DND-41 (cell line): ENCODE data around the gene GPR137B.

Source experiments
- ATAC-seq: fragments of 200-7000 bp; cut with Tn5 transposase; 3 replicates; pipeline ENCODE4 v1.9.1; 2021; ENCODE audit warnings: low read depth; ENCODE audit not compliant: insufficient read depth
- DNase-seq: peaks from one replicate; pipeline ENCODE4 v3.0.0-alpha.2; 2020
- H2AFZ ChIP-seq: 2 replicates; pipeline ENCODE4 v1.6.0; 2012; ENCODE audit warnings: low read depth, low read length
- H3K27ac ChIP-seq: 2 replicates; pipeline ENCODE4 v1.5.1; 2012; ENCODE audit warnings: low read length, inconsistent platforms
- H3K27me3 ChIP-seq: fragments of 200-600 bp; sonication (generic); 2 replicates; pipeline ENCODE4 v1.6.0; 2012; ENCODE audit warnings: low read length, mild to moderate bottlenecking, inconsistent platforms; ENCODE audit not compliant: insufficient read depth, poor library complexity
- H3K36me3 ChIP-seq: 2 replicates; pipeline ENCODE4 v1.5.1; 2012; ENCODE audit warnings: low read length, inconsistent platforms; ENCODE audit not compliant: insufficient read depth
- H3K4me1 ChIP-seq: 2 replicates; pipeline ENCODE4 v1.5.1; 2012; ENCODE audit warnings: mild to moderate bottlenecking, low read length; ENCODE audit not compliant: insufficient read depth
- H3K4me2 ChIP-seq: 2 replicates; pipeline ENCODE4 v1.6.0; 2012; ENCODE audit warnings: mild to moderate bottlenecking, moderate library complexity, low read length, inconsistent platforms; ENCODE audit not compliant: insufficient read depth
- H3K4me3 ChIP-seq, 2 experiments: fragments of 200-600 bp in 1 of 2; shearing (Covaris generic) in 1 of 2; 2 replicates each; pipeline ENCODE4 v1.5.1; 2012 to 2016; ENCODE audit warnings: inconsistent platforms in 2 of 2, low read length in 2 of 2, mild to moderate bottlenecking in 2 of 2, low read depth in 1 of 2, moderate library complexity in 1 of 2
- H3K79me2 ChIP-seq: 2 replicates; pipeline ENCODE4 v1.6.0; 2012; ENCODE audit warnings: low read length, inconsistent platforms; ENCODE audit not compliant: insufficient read depth
- H3K9ac ChIP-seq: 2 replicates; pipeline ENCODE4 v1.6.0; 2012; ENCODE audit warnings: low read depth, mild to moderate bottlenecking, inconsistent platforms, low read length, moderate library complexity
- H3K9me3 ChIP-seq: 2 replicates; pipeline ENCODE4 v1.5.1; 2012; ENCODE audit warnings: low read length, moderate library complexity, mild to moderate bottlenecking, inconsistent platforms; ENCODE audit not compliant: insufficient read depth, severe bottlenecking
- H4K20me1 ChIP-seq: 2 replicates; pipeline ENCODE4 v1.6.0; 2012; ENCODE audit warnings: low read length; ENCODE audit not compliant: insufficient read depth
- EZH2 ChIP-seq: IDR thresholded peaks from 3 replicates; pipeline ENCODE4 v1.6.1; 2012; ENCODE audit warnings: borderline replicate concordance, low read depth, mild to moderate bottlenecking, moderate library complexity, low read length, inconsistent platforms; ENCODE audit not compliant: severe bottlenecking
- TF ChIP-seq, protein P1 (sequence below): IDR thresholded peaks from 2 replicates; pipeline ENCODE4 v1.5.1; 2012; ENCODE audit warnings: borderline replicate concordance, low read length, moderate library complexity, mild to moderate bottlenecking; ENCODE audit not compliant: poor library complexity, severe bottlenecking; ENCODE audit errors: extremely low read depth

GPR137B gene

DNA sequence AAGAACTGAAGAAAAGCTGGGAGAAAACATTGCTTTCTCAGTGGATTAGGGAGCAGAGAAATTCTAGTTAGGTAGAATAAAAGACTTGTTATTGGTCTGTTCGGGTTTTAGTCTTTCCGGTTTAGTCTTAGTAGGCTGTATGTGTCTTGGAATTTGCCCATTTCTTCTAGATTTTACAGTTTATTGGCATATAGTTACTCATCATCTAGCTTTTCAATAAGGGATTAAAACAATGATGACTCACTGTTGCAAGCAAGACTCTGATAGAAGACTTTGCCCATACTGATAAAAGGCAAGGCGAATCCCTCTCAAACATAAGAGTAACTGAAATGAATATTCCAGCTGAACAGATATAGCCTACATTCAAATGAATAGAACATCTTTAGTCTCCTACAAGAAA is 62.3 kb downstream of the GPR137B start:
- Histone ChIP-seq H3K4me1 (no peaks in the 10 kb centered on the region), H3K4me2 (no peak overlapping the region), H3K79me2 (no peaks in the 10 kb centered on the region), H4K20me1 (no peaks in the 10 kb centered on the region), H3K36me3 (peaks cover 70% of the 10 kb centered on the region), H3K9me3 (peaks cover 11% of the 10 kb centered on the region), H3K9ac (no peak overlapping the region), H2AFZ (no peak overlapping the region), H3K27me3 (no peaks in the 10 kb centered on the region), H3K4me3 (no peak overlapping the region), H3K27ac (no peak overlapping the region)
- ATAC-seq (no peak), DNase-seq (no peak)
- no peak for TF ChIP-seq EZH2
- TF ChIP-seq, protein P1, sequence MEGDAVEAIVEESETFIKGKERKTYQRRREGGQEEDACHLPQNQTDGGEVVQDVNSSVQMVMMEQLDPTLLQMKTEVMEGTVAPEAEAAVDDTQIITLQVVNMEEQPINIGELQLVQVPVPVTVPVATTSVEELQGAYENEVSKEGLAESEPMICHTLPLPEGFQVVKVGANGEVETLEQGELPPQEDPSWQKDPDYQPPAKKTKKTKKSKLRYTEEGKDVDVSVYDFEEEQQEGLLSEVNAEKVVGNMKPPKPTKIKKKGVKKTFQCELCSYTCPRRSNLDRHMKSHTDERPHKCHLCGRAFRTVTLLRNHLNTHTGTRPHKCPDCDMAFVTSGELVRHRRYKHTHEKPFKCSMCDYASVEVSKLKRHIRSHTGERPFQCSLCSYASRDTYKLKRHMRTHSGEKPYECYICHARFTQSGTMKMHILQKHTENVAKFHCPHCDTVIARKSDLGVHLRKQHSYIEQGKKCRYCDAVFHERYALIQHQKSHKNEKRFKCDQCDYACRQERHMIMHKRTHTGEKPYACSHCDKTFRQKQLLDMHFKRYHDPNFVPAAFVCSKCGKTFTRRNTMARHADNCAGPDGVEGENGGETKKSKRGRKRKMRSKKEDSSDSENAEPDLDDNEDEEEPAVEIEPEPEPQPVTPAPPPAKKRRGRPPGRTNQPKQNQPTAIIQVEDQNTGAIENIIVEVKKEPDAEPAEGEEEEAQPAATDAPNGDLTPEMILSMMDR: no peak

DNA sequence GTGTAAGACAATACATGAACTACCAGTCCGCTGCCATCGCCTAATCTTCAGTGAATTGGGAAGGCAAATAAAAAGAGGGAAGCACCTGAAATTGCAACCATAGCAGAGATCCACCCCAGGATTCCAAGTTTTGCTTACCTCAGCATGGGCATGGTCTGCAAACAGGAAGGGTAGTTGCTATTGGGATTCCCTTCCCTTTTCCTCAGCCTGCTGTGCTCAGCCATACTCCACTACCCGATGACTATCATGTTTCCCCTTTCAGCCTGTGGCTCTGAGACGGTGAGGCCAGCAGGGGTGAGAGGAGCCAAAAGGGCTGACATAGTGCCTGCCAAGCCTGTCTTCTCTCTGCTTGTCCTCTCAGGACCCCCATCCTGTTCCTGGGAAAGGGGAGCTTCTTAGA is 64.2 kb downstream of the GPR137B start:
- Histone ChIP-seq H4K20me1 (no peaks in the 10 kb centered on the region), H2AFZ (no peak overlapping the region), H3K9ac (no peak overlapping the region), H3K9me3 (no peaks in the 10 kb centered on the region), H3K4me3 (no peak overlapping the region), H3K27me3 (no peaks in the 10 kb centered on the region), H3K4me1 (no peaks in the 10 kb centered on the region), H3K79me2 (no peaks in the 10 kb centered on the region), H3K4me2 (no peak overlapping the region), H3K36me3 (peaks cover 60% of the 10 kb centered on the region), H3K27ac (no peak overlapping the region)
- no peak for DNase-seq
- ATAC-seq: no peak
- TF ChIP-seq, protein P1: no peak
- TF ChIP-seq EZH2: no peak

DNA sequence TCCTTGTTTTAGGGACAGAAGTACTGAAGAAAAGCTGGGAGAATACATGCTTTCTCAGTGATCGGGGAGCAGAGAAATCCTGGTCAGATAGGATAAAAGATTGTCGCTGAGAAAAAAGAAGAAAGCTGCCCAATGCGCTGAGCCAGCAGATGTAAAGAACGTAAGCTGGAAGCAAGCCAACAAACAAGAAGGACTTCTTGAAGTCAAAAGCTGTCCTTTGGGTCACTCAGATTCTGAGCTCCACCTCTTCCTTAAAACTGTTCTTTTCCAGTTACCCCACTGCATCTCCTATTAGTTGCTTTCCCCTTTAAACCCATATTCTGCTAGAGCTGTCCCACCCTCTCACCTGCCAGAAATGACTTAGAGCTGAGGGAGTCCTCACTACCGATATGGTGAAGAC is 64.8 kb downstream of the GPR137B start:
- Histone ChIP-seq H4K20me1 (no peaks in the 10 kb centered on the region), H3K4me3 (no peak overlapping the region), H3K4me2 (no peak overlapping the region), H3K9ac (no peak overlapping the region), H3K9me3 (no peaks in the 10 kb centered on the region), H3K36me3 (peaks cover 59% of the 10 kb centered on the region), H3K4me1 (no peaks in the 10 kb centered on the region), H3K79me2 (no peaks in the 10 kb centered on the region), H3K27ac (no peak overlapping the region), H2AFZ (no peak overlapping the region), H3K27me3 (no peaks in the 10 kb centered on the region)
- ATAC-seq: no peak
- no peak for DNase-seq
- no peak for TF ChIP-seq EZH2
- TF ChIP-seq, protein P1: no peak

DNA sequence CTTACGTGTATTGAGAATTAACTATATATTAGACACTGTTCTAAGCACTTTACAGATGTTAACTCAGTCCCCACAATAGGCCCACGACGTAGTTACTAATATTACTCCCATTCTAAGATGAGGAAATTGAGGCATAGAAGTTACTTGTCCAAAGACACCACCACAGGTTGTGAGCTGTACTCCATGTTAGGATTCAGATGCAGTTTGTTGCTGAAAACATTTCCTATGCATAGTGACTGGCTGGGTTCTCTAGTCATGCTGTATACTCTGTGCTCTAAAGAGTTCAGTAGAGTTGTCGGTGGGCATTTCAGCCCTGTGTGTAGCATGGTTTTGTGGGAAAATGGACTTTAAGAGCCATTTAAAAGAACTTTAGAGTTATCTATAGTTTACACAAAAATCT is 65.2 kb downstream of the GPR137B start:
- Histone ChIP-seq H3K4me1 (no peaks in the 10 kb centered on the region), H3K79me2 (no peaks in the 10 kb centered on the region), H3K9me3 (no peaks in the 10 kb centered on the region), H3K27ac (no peak overlapping the region), H3K4me2 (no peak overlapping the region), H2AFZ (no peak overlapping the region), H3K27me3 (no peaks in the 10 kb centered on the region), H3K4me3 (no peak overlapping the region), H3K9ac (no peak overlapping the region), H3K36me3 (peaks cover 55% of the 10 kb centered on the region), H4K20me1 (no peaks in the 10 kb centered on the region)
- DNase-seq (no peak), ATAC-seq (no peak)
- TF ChIP-seq, protein P1: no peak
- TF ChIP-seq EZH2: no peak
